SK-N-SH (cell line): ENCODE data around the gene CPXM1.

Experiments used
- CHD2 ChIP-seq: fragments of 150-350 bp; IDR thresholded peaks from 2 replicates; pipeline ENCODE4 v1.6.1; 2018; ENCODE audit warnings: low read length; ENCODE audit not compliant: partially characterized antibody
- FOXM1 ChIP-seq: IDR thresholded peaks from 2 replicates; pipeline ENCODE4 v1.4.0; 2012; ENCODE audit warnings: low read depth, mild to moderate bottlenecking
- GABPA ChIP-seq: IDR thresholded peaks from 2 replicates; pipeline ENCODE4 v1.4.0; 2012; ENCODE audit warnings: low read depth, mild to moderate bottlenecking
- JUND ChIP-seq: IDR thresholded peaks from 2 replicates; pipeline ENCODE4 v1.4.0; 2012
- POLR2AphosphoS5 ChIP-seq: IDR thresholded peaks from 2 replicates; pipeline ENCODE4 v1.6.1; 2012; ENCODE audit warnings: low read depth, low read length
- RAD21 ChIP-seq: IDR thresholded peaks from 2 replicates; pipeline ENCODE4 v1.6.1; 2012; ENCODE audit warnings: mild to moderate bottlenecking, low read length
- RFX5 ChIP-seq: IDR thresholded peaks from 2 replicates; pipeline ENCODE4 v1.6.1; 2012; ENCODE audit warnings: mild to moderate bottlenecking, improper control_type of control experiment, low read length
- RXRA ChIP-seq: IDR thresholded peaks from 2 replicates; pipeline ENCODE4 v1.4.0; 2012; ENCODE audit warnings: low read depth, mild to moderate bottlenecking, borderline replicate concordance
- TCF12 ChIP-seq: IDR thresholded peaks from 2 replicates; pipeline ENCODE4 v1.4.0; 2012
- TF ChIP-seq, protein P1 (sequence below): fragments of 200-600 bp; sonication (generic); IDR thresholded peaks from 2 replicates; pipeline ENCODE4 v1.6.1; 2017; ENCODE audit warnings: antibody characterized with exemption, mild to moderate bottlenecking, moderate library complexity
- TF ChIP-seq, protein P2 (sequence below): IDR thresholded peaks from 2 replicates; pipeline ENCODE4 v1.6.1; 2012; ENCODE audit warnings: mild to moderate bottlenecking, low read depth, low read length, moderate library complexity

DNA sequence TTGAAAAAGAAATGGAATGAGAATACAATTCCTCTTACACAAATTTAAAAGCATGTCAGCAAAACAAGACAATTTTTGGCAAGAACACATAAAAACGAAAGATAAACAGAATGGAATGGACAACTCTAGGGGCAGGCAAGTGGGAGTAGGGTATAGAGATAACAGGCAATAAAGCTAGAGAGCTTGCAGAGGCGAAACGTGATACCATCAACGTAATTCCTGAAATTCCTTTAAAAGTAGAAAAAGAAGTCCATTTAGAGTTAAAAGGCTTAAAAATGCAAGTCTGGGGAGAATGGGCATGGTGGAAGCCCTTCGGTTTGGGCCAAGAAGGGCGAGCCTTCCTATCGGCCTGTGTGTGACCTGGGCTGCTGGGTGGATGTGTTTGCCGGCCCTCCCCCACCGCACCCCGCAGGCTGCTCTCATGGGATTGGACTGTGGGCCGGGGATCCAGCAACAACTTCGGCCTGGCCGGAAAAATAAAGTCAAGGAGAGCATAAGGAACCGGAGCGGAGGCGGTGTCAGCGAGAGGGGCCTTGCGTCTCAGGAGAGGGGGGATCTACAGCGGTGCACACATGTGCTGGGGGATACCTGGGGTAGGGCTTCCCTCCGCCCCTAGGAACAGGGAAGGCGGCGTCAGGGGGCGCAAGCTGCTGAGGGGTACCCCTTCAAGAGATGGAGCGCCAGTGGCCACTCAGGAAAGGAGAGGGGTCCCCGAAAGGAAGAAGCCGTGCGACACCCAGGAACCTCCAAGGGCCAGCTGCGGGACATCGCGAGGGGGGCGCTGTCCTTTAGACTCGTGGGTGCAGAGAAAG lies 19.9 kb upstream of the CPXM1 start:
- TF ChIP-seq CHD2 = no peak
- TF ChIP-seq, protein P1, sequence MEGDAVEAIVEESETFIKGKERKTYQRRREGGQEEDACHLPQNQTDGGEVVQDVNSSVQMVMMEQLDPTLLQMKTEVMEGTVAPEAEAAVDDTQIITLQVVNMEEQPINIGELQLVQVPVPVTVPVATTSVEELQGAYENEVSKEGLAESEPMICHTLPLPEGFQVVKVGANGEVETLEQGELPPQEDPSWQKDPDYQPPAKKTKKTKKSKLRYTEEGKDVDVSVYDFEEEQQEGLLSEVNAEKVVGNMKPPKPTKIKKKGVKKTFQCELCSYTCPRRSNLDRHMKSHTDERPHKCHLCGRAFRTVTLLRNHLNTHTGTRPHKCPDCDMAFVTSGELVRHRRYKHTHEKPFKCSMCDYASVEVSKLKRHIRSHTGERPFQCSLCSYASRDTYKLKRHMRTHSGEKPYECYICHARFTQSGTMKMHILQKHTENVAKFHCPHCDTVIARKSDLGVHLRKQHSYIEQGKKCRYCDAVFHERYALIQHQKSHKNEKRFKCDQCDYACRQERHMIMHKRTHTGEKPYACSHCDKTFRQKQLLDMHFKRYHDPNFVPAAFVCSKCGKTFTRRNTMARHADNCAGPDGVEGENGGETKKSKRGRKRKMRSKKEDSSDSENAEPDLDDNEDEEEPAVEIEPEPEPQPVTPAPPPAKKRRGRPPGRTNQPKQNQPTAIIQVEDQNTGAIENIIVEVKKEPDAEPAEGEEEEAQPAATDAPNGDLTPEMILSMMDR = no peak
- no peak for TF ChIP-seq RFX5
- TF ChIP-seq POLR2AphosphoS5 = no peak
- TF ChIP-seq, protein P2, sequence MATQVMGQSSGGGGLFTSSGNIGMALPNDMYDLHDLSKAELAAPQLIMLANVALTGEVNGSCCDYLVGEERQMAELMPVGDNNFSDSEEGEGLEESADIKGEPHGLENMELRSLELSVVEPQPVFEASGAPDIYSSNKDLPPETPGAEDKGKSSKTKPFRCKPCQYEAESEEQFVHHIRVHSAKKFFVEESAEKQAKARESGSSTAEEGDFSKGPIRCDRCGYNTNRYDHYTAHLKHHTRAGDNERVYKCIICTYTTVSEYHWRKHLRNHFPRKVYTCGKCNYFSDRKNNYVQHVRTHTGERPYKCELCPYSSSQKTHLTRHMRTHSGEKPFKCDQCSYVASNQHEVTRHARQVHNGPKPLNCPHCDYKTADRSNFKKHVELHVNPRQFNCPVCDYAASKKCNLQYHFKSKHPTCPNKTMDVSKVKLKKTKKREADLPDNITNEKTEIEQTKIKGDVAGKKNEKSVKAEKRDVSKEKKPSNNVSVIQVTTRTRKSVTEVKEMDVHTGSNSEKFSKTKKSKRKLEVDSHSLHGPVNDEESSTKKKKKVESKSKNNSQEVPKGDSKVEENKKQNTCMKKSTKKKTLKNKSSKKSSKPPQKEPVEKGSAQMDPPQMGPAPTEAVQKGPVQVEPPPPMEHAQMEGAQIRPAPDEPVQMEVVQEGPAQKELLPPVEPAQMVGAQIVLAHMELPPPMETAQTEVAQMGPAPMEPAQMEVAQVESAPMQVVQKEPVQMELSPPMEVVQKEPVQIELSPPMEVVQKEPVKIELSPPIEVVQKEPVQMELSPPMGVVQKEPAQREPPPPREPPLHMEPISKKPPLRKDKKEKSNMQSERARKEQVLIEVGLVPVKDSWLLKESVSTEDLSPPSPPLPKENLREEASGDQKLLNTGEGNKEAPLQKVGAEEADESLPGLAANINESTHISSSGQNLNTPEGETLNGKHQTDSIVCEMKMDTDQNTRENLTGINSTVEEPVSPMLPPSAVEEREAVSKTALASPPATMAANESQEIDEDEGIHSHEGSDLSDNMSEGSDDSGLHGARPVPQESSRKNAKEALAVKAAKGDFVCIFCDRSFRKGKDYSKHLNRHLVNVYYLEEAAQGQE = no peak
- no peak for TF ChIP-seq GABPA
- no peak; the same call in 1 of the 2 replicates for TF ChIP-seq TCF12
- no peak; the same call in 1 of the 2 replicates for TF ChIP-seq JUND
- no peak for TF ChIP-seq RXRA
- no peak for TF ChIP-seq FOXM1
- no peak for TF ChIP-seq RAD21
